Upper lobe of left lung (tissue), 6 donors: Measurements from ENCODE around the gene SPATA16. TPM values are rescaled to one million over a fixed set of nuclear protein-coding genes. Genes with fewer than 3 reads are reported as not detected.

Experiments
- ATAC-seq, 2 donors: fragments of 200-7000 bp; cut with Tn5 transposase; one replicate each; pipeline ENCODE4 v1.9.1; 2022; ENCODE audit warnings: mild to moderate bottlenecking in 2 of 2, moderate library complexity in 2 of 2; ENCODE audit not compliant: low FRiP score in 2 of 2
- DNase-seq, 2 donors: peaks; one replicate each; pipeline ENCODE4 v3.0.0-alpha.2; 2019 to 2020
- H3K27ac ChIP-seq, 4 donors: fragments of 200-600 bp; sonication (generic); one replicate each; pipeline ENCODE4 v1.5.1; 2016 to 2019
- H3K27me3 ChIP-seq, 4 donors: fragments of 200-600 bp; sonication (generic); one replicate each; pipeline ENCODE4 v1.5.1; 2017 to 2019
- H3K36me3 ChIP-seq, 4 donors: fragments of 200-600 bp; sonication (generic); one replicate each; pipeline ENCODE4 v1.5.1; 2016 to 2019
- H3K4me1 ChIP-seq, 4 donors: fragments of 200-600 bp; sonication (generic); one replicate each; pipeline ENCODE4 v1.5.1; 2018 to 2019
- H3K4me3 ChIP-seq, 4 donors: fragments of 200-600 bp; sonication (generic); one replicate each; pipeline ENCODE4 v1.5.1; 2017 to 2019; ENCODE audit warnings: mild to moderate bottlenecking in 2 of 4, moderate library complexity in 1 of 4
- H3K9me3 ChIP-seq, 4 donors: fragments of 200-600 bp; sonication (generic); one replicate each; pipeline ENCODE4 v1.5.1; 2018 to 2019
- EP300 ChIP-seq, 4 donors: sonication (generic); formaldehyde crosslinking; IDR thresholded peaks; one replicate each; pipeline ENCODE4 v1.5.1; 2017; ENCODE audit warnings: antibody characterized with exemption in 4 of 4, control low read depth in 2 of 4
- POLR2A ChIP-seq, 4 donors: fragments of 450-650 bp; IDR thresholded peaks; one replicate each; pipeline ENCODE4 v1.5.1; 2016 to 2017; ENCODE audit warnings: antibody characterized with exemption in 4 of 4, mild to moderate bottlenecking in 2 of 4
- POLR2AphosphoS5 ChIP-seq, 2 donors: sonication (generic); formaldehyde crosslinking; IDR thresholded peaks; one replicate each; pipeline ENCODE4 v1.5.1; 2017; ENCODE audit warnings: antibody characterized with exemption in 2 of 2
- WGBS, 2 donors: methylation state at CpG; one replicate each; pipeline ENCODE4 v1.1.5; 2017 to 2018; 5-methylcytosine and 5-hydroxymethylcytosine counted together
- total RNA-seq, 6 donors: library from RNA; depleted of rRNA in 4 of 6; stranded (reverse); fragments of >200 nt in 4 of 6; gene quantifications; one replicate each; pipeline versions ENCODE4 v1.1.0 to v1.2.1, GENCODE V29; 2016 to 2021
- TF ChIP-seq, protein P1 (sequence below), 6 experiments: fragments of 450-650 bp in 4 of 6; fragments of 200-600 bp in 2 of 6; sonication (generic) in 2 of 6; IDR thresholded peaks; one replicate each; pipeline ENCODE4 v1.5.1; 2016 to 2019; ENCODE audit warnings: antibody characterized with exemption in 6 of 6
- donor health status: DM: no; HTN: no; CAD: no; lungs with moderate emphysema.
- donor health status: DM: no; HTN: yes; CAD: no; lungs with severe emphysema.

SPATA16 gene
- total RNA-seq, 6 donors from 2014 or later, result not detected

DNA sequence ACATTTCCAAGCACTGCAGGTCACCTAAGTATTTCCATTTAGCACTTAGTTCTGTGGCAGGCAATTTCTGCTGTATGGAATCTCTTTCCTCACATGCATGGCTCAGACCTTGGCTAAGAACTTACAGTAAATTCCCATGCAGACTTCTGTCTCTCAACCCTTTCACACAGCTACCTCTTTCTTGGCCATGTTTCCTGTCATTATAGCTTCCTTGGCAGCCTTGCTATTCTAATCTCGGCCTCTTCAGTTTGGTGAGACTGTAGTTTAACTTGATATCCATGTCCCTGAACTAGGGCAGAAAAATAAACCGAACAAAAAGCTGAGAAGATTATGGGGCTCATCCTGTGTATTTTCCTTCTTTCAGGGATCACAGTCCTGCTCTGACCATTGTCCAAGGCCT is 96.0 kb downstream of the SPATA16 start:
- TF ChIP-seq EP300 (IDR thresholded peaks at IDR 0.05) (no peak), POLR2AphosphoS5 (IDR thresholded peaks at IDR 0.05) (no peak)
- H3K27me3 ChIP-seq, result no peaks in the 10 kb centered on the region
- H3K4me1 ChIP-seq, result no peaks in the 10 kb centered on the region
- no peaks in the 10 kb centered on the region for H3K36me3 ChIP-seq
- no peak overlapping the region for H3K27ac ChIP-seq
- no peaks in the 10 kb centered on the region for H3K9me3 ChIP-seq
- no peak for DNase-seq
- H3K4me3 ChIP-seq, result no peak overlapping the region
- 73 to 74% methylated on average over 2 of the region's 2 CpGs for WGBS, 2 donors
- no peak for ATAC-seq

DNA sequence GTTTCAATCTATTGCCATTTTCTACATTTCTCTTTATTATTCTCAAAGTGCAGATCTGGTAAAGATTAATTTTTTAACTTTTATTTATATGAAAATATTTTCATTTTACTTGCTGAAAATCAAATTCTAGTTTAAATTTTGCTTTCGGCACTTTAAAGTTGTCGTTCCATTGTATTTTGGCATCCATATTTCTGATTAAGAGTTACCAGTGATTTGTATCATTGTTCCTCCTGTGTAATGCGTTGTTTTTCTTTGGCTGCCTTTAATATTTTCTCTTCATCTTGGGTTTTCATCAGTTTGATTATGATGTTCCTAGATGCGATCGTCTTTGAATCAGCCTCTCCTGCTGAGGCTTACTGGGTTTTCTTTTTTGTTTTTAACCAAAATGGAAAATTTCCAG is 97.3 kb downstream of the SPATA16 start:
- no peak for DNase-seq
- Histone ChIP-seq H3K27me3 (no peaks in the 10 kb centered on the region), H3K4me1 (no peaks in the 10 kb centered on the region), H3K27ac (no peak overlapping the region), H3K9me3 (no peaks in the 10 kb centered on the region), H3K4me3 (no peak overlapping the region), H3K36me3 (no peaks in the 10 kb centered on the region)
- TF ChIP-seq, protein P1, sequence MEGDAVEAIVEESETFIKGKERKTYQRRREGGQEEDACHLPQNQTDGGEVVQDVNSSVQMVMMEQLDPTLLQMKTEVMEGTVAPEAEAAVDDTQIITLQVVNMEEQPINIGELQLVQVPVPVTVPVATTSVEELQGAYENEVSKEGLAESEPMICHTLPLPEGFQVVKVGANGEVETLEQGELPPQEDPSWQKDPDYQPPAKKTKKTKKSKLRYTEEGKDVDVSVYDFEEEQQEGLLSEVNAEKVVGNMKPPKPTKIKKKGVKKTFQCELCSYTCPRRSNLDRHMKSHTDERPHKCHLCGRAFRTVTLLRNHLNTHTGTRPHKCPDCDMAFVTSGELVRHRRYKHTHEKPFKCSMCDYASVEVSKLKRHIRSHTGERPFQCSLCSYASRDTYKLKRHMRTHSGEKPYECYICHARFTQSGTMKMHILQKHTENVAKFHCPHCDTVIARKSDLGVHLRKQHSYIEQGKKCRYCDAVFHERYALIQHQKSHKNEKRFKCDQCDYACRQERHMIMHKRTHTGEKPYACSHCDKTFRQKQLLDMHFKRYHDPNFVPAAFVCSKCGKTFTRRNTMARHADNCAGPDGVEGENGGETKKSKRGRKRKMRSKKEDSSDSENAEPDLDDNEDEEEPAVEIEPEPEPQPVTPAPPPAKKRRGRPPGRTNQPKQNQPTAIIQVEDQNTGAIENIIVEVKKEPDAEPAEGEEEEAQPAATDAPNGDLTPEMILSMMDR (IDR thresholded peaks at IDR 0.05), result no peak
- WGBS, 2 donors, result 92 to 94% methylated on average over 5 of the region's 5 CpGs
- no peak for ATAC-seq

DNA sequence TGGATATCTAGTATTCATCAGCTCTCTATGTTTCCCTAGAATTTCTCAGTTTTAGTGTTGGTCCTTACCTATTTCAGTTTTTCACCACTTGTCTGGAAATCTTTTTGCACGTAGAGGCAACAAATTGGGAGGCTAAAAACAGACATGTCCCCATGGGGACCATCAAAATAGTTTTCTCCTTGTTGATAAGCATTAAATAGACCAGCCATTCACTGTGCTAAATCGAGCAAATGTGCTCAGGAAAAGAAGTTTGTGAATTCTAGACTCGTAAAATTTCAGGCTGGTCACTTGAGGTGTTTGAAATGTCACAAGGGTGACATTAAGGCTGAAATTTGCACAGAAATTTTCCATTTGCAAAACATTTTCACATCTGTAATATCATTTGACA is 102.6 kb downstream of the SPATA16 start:
- Histone ChIP-seq H3K4me3 (no peak overlapping the region), H3K9me3 (no peaks in the 10 kb centered on the region), H3K4me1 (no peaks in the 10 kb centered on the region), H3K36me3 (no peaks in the 10 kb centered on the region), H3K27ac (no peak overlapping the region), H3K27me3 (no peaks in the 10 kb centered on the region)
- 73 to 83% methylated on average over 3 of the region's 3 CpGs for WGBS, 2 donors
- ATAC-seq (no peak), DNase-seq (no peak)
- no peak for TF ChIP-seq POLR2AphosphoS5 (IDR thresholded peaks at IDR 0.05)
- no peak for TF ChIP-seq POLR2A (IDR thresholded peaks at IDR 0.05)
- TF ChIP-seq, protein P1 (IDR thresholded peaks at IDR 0.05), result no peak
- no peak for TF ChIP-seq EP300 (IDR thresholded peaks at IDR 0.05)

DNA sequence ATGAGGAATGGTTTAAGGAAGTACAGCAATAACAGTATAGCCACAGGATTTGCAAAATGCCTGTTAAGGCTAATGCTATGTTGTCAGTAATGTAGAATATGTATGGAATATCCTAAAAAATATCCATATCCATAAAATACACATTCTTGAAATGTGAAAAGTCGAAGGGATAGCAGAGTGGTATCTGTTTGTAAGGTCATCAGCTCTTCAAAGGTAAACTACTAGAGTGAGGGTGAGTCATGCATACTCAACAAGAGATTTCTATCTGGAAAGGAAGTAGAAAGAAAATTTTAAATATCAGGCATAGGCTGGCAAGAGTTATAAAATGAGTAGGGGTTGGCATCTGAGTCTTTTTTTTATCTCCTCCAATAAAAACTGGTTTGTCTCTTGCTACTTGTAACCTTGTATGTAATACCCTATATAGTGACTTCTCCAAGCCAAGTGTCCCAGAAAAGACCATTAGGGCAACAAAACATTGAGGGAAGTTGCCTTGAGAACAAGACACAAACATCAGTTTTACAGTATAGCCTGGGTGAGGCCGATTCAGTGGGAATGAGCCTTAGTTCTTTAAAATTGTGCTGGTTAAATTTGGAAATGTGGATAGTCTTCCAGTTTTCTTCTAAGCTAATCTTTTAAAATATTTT is 103.1 kb downstream of the SPATA16 start:
- ATAC-seq, result no peak
- H3K36me3 ChIP-seq, result no peaks in the 10 kb centered on the region
- H3K27me3 ChIP-seq, result no peaks in the 10 kb centered on the region
- no peak for DNase-seq
- no peak overlapping the region for H3K4me3 ChIP-seq
- H3K27ac ChIP-seq, result no peak overlapping the region
- 73 to 79% methylated on average over 2 of the region's 2 CpGs for WGBS, 2 donors
- no peak for TF ChIP-seq POLR2A (IDR thresholded peaks at IDR 0.05)
- TF ChIP-seq POLR2AphosphoS5 (IDR thresholded peaks at IDR 0.05), result no peak
- no peak for TF ChIP-seq EP300 (IDR thresholded peaks at IDR 0.05)
- TF ChIP-seq, protein P1 (IDR thresholded peaks at IDR 0.05), result no peak
- H3K4me1 ChIP-seq, result no peaks in the 10 kb centered on the region
- H3K9me3 ChIP-seq, result no peaks in the 10 kb centered on the region

DNA sequence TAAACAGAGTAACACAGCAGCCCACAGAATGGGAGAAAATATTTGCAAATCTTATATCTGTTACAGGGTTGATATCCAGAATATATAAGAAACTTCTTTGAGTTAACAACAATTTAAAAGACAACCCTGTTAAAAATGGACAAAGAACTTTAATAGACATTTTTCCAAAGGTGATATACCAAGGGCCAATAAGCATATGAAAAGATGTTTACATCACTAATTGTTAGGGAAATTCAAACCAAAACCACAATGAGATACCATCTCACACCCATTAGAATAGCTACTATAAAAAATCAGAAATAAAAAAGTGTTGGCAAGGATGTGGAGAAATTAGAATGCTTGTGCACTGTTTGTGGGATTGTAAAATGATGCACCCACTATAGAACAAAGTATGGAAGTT is 110.8 kb downstream of the SPATA16 start:
- no peaks in the 10 kb centered on the region for H3K36me3 ChIP-seq
- DNase-seq (no peak), ATAC-seq (no peak)
- TF ChIP-seq, protein P1 (IDR thresholded peaks at IDR 0.05), result no peak
- TF ChIP-seq POLR2AphosphoS5 (IDR thresholded peaks at IDR 0.05) (no peak), EP300 (IDR thresholded peaks at IDR 0.05) (no peak), POLR2A (IDR thresholded peaks at IDR 0.05) (no peak)
- no peak overlapping the region for H3K27ac ChIP-seq
- no peaks in the 10 kb centered on the region for H3K27me3 ChIP-seq
- H3K4me1 ChIP-seq, result no peaks in the 10 kb centered on the region
- H3K4me3 ChIP-seq, result no peak overlapping the region
- no peaks in the 10 kb centered on the region for H3K9me3 ChIP-seq
